AG04449 (cell line): ENCODE measurements around the gene CYP11A1.

Experiments used
- CTCF ChIA-PET: fragments of 350-600 bp; formaldehyde crosslinking; extraction: SDS; loops from one replicate; lab custom pipeline; 2021; ENCODE audit warnings: antibody characterized with exemption; lab: Yijun Ruan, JAX
- POLR2A ChIA-PET: fragments of 400-600, 350-600 bp; formaldehyde crosslinking; extraction: SDS; loops from one replicate; lab custom pipeline; 2020; ENCODE audit warnings: antibody characterized with exemption, inconsistent platforms; lab: Yijun Ruan, JAX
- DNase-seq: peaks from one replicate; pipeline ENCODE4 v3.0.0-alpha.2; 2010; ENCODE audit warnings: low read depth, low spot score
- H3K4me3 ChIP-seq: 2 replicates; pipeline ENCODE4 v1.5.1; 2011; ENCODE audit warnings: low read depth, mild to moderate bottlenecking, control low read depth, low read length
- CTCF ChIP-seq: IDR thresholded peaks from one replicate; pipeline ENCODE4 v1.5.1; 2011; ENCODE audit warnings: mild to moderate bottlenecking, moderate library complexity, low read length, control low read depth, inconsistent platforms; ENCODE audit not compliant: insufficient read depth; ENCODE audit errors: missing control alignments

Gene CYP11A1

GRCh38 chr15:74387621-74388362, 20.3 kb upstream of the CYP11A1 start:
- no peak for TF ChIP-seq CTCF
- no peak overlapping the region for H3K4me3 ChIP-seq
- CTCF ChIA-PET: interaction anchor here (8.4 to 32.0 kb wide), 2 partner anchors 12 to 49 kb away, joined by 106 to 1700 read pairs; partner anchors contain the start of gene SEMA7A
- DNase-seq: no peak
- POLR2A ChIA-PET: interaction anchor here (1.2 to 1.3 kb wide), 2 partner anchors 46 to 73 kb away, joined by 3 to 4 read pairs; partner anchors contain the start of genes SEMA7A and UBL7

- ChIA-PET POLR2A (no interaction called here), CTCF (interaction anchor here (8.4 to 32.0 kb wide), 2 partner anchors 12 to 49 kb away, joined by 106 to 1700 read pairs; partner anchors contain the start of gene SEMA7A)
- no peak for DNase-seq
- TF ChIP-seq CTCF: no peak
- no peak overlapping the region for H3K4me3 ChIP-seq
Observed at GRCh38 chr15:74387141-74387541, 19.7 kb upstream of the CYP11A1 start.

GRCh38 chr15:74386496-74387140, 19.2 kb upstream of the CYP11A1 start:
- CTCF ChIA-PET: interaction anchor here (5.2 to 32.0 kb wide), 3 partner anchors 11 to 73 kb away, joined by 33 to 1700 read pairs (median 106); partner anchors contain the start of genes SEMA7A and UBL7
- H3K4me3 ChIP-seq: no peak overlapping the region
- no peak for TF ChIP-seq CTCF
- no peak for DNase-seq
- POLR2A ChIA-PET: no interaction called here

GRCh38 chr15:74385733-74386132, 18.3 kb upstream of the CYP11A1 start:
- no peak for TF ChIP-seq CTCF

GRCh38 chr15:74384881-74385643, 17.6 kb upstream of the CYP11A1 start:
- no peak for TF ChIP-seq CTCF
- CTCF ChIA-PET: interaction anchor here (0.6 to 32.0 kb wide), 15 partner anchors 8 to 384 kb away, joined by 3 to 1700 read pairs (median 9); partner anchors contain the start of genes SEMA7A and UBL7
- no peak for DNase-seq
- no peak overlapping the region for H3K4me3 ChIP-seq
- POLR2A ChIA-PET: interaction anchor here (0.7 to 1.6 kb wide), 5 partner anchors 12 to 232 kb away, joined by 3 to 6 read pairs (median 4); partner anchors contain the start of gene SEMA7A

More at GRCh38 chr15:74385733-74386132, 18.3 kb upstream of the CYP11A1 start:
- no peak overlapping the region for H3K4me3 ChIP-seq
- CTCF ChIA-PET: interaction anchor here (0.6 to 32.0 kb wide), 10 partner anchors 9 to 246 kb away, joined by 3 to 1700 read pairs (median 12); partner anchors contain the start of genes SEMA7A and UBL7
- no peak for DNase-seq
- POLR2A ChIA-PET: interaction anchor here (0.7 to 1.5 kb wide), 3 partner anchors 11 to 48 kb away, joined by 4 to 6 read pairs (median 5); partner anchors contain the start of gene SEMA7A
